Erythroblast (primary cell): Measurements from ENCODE around the gene PMVK.
A peak's percentile ranks its signal among the peaks of the same experiment; 100 is the strongest.

Source experiments
- DNase-seq, 2 experiments: peaks; one replicate each; lab custom pipeline; 2025; lab: John Stamatoyannopoulos, UW
- GATA1 ChIP-seq: IDR thresholded peaks from 2 replicates; pipeline ENCODE4 v1.6.1; 2011; ENCODE audit warnings: low read depth, mild to moderate bottlenecking, control low read depth, low read length, moderate library complexity
- POLR2A ChIP-seq: IDR thresholded peaks from 2 replicates; pipeline ENCODE4 v1.6.1; 2011; ENCODE audit warnings: mild to moderate bottlenecking, low read length

PMVK gene

GRCh38 chr1:154902938-154903566, 33.5 kb downstream of the PMVK start:
- no peak for TF ChIP-seq POLR2A
- DNase-seq = no peak

GRCh38 chr1:154901591-154901990, 34.9 kb downstream of the PMVK start:
- TF ChIP-seq POLR2A (no peak), GATA1 (no peak)
- no peak for DNase-seq

GRCh38 chr1:154899041-154899440, 37.5 kb downstream of the PMVK start:
- DNase-seq = no peak
- TF ChIP-seq POLR2A (no peak), GATA1 (no peak)

- TF ChIP-seq GATA1 = no peak
- TF ChIP-seq POLR2A = no peak
These were observed 39.7 kb downstream of the PMVK start for GRCh38 chr1:154896771-154897286.

GRCh38 chr1:154895798-154896197, 40.7 kb downstream of the PMVK start:
- no peak for TF ChIP-seq GATA1
- no peak for TF ChIP-seq POLR2A
- no peak for DNase-seq

More at GRCh38 chr1:154896771-154897286, 39.7 kb downstream of the PMVK start:
- DNase-seq = no peak

- TF ChIP-seq GATA1 (no peak), POLR2A (no peak)
- no peak for DNase-seq
These were observed 45.1 kb downstream of the PMVK start for GRCh38 chr1:154891452-154891851.

GRCh38 chr1:154888757-154889156, 47.8 kb downstream of the PMVK start:
- no peak for DNase-seq
- TF ChIP-seq POLR2A (no peak), GATA1 (no peak)

- DNase-seq = no peak
- no peak for TF ChIP-seq GATA1
- no peak for TF ChIP-seq POLR2A
These were observed 50.1 kb downstream of the PMVK start for GRCh38 chr1:154886281-154887015.

GRCh38 chr1:154884869-154885701, 51.4 kb downstream of the PMVK start:
- no peak for TF ChIP-seq POLR2A
- no peak for DNase-seq

GRCh38 chr1:154883919-154884868, 52.3 kb downstream of the PMVK start:
- peak; percentile 52 for TF ChIP-seq GATA1
- TF ChIP-seq POLR2A = no peak
- DNase-seq = peak; percentile 72 to 89

- DNase-seq = no peak
- no peak for TF ChIP-seq POLR2A
- TF ChIP-seq GATA1 = no peak
These were observed 54.5 kb downstream of the PMVK start for GRCh38 chr1:154881820-154882535.

GRCh38 chr1:154880671-154881070, 55.8 kb downstream of the PMVK start:
- no peak for DNase-seq
- TF ChIP-seq POLR2A = no peak
- no peak for TF ChIP-seq GATA1

- TF ChIP-seq GATA1 (no peak), POLR2A (no peak)
These were observed 57.5 kb downstream of the PMVK start for GRCh38 chr1:154879038-154879421.

More at GRCh38 chr1:154879038-154879421, 57.5 kb downstream of the PMVK start:
- no peak for DNase-seq
